Renal cortex interstitium (tissue), 11 donors: ENCODE results near the gene C10orf67. TPM values are rescaled to one million over a fixed set of nuclear protein-coding genes. Genes with fewer than 3 reads are reported as not detected.

Experiments
- DNase-seq, 11 donors: peaks; one replicate each; pipeline ENCODE4 v3.0.0-alpha.2; 2013; ENCODE audit warnings: low read depth in 9 of 11, low spot score in 4 of 11; ENCODE audit errors: extremely low read depth in 1 of 11
- polyA plus RNA-seq, 3 donors: library from polyadenylated mRNA; unstranded; fragments of 120-200 nt; gene quantifications; one replicate each; pipeline ENCODE4 v1.2.1, GENCODE V29; 2013; ENCODE audit not compliant: insufficient read length in 3 of 3

C10orf67 gene
- polyA plus RNA-seq, 3 donors: 2.0 to 2.3 (median 2.1) TPM

GRCh38 chr10:23191764-23192711, 152.6 kb downstream of the C10orf67 start, which contains the start of gene PTF1A:
Gene PTF1A, plus strand, starts transcription at chr10:23192312. Its CDS starts 219 bp downstream, at chr10:23192531.
- no peak for DNase-seq

- no peak for DNase-seq
These were observed 153.5 kb downstream of the C10orf67 start for GRCh38 chr10:23190872-23191763.

- no peak for DNase-seq
These were observed 155.6 kb downstream of the C10orf67 start for GRCh38 chr10:23189024-23189423.

- no peak for DNase-seq
These were observed 157.4 kb downstream of the C10orf67 start for GRCh38 chr10:23187155-23187554.

- no peak for DNase-seq
These were observed 157.9 kb downstream of the C10orf67 start for GRCh38 chr10:23186697-23187096.

GRCh38 chr10:23186178-23186577, 158.4 kb downstream of the C10orf67 start:
- no peak for DNase-seq

GRCh38 chr10:23174977-23175512, 169.6 kb downstream of the C10orf67 start:
- DNase-seq: no peak

- DNase-seq: no peak
These were observed 170.3 kb downstream of the C10orf67 start for GRCh38 chr10:23174074-23174976.

GRCh38 chr10:23173214-23174073, 171.2 kb downstream of the C10orf67 start:
- no peak for DNase-seq

- DNase-seq: no peak
These were observed 172.0 kb downstream of the C10orf67 start for GRCh38 chr10:23172429-23173213.

- DNase-seq: peak in 9 of 11 donors; percentile 51 to 74 (median 61)
These were observed 173.2 kb downstream of the C10orf67 start for GRCh38 chr10:23171232-23171876.

- peak in 9 of 11 donors; percentile 59 to 69 (median 65) for DNase-seq
These were observed 186.2 kb downstream of the C10orf67 start for GRCh38 chr10:23158370-23158769.

GRCh38 chr10:23157691-23158369, 186.8 kb downstream of the C10orf67 start:
- DNase-seq: no peak

GRCh38 chr10:23157239-23157681, 187.3 kb downstream of the C10orf67 start:
- DNase-seq: peak in 6 of 11 donors; percentile 41 to 69 (median 52)

GRCh38 chr10:23156447-23157150, 188.0 kb downstream of the C10orf67 start:
- no peak for DNase-seq
